Measurements from ENCODE around the gene GSG1L2. TPM values are rescaled to one million over a fixed set of nuclear protein-coding genes. Genes with fewer than 3 reads are reported as not detected.

Gene GSG1L2
- total RNA-seq (not detected), polyA plus RNA-seq (not detected)

GRCh38 chr17:9821921-9822320, at the start of gene GSG1L2:
Gene GSG1L2, minus strand, starts transcription at chr17:9822079. Its CDS starts 8 bp downstream, at chr17:9822071.
- H3K36me3 Mint-ChIP-seq: no peaks in the 10 kb centered on the region
- ATAC-seq (ENCODE audit: low read depth in 2 of 2): no peak

GRCh38 chr17:9868552-9868951, 46.7 kb upstream of the GSG1L2 start:
- no peaks in the 10 kb centered on the region for H3K36me3 ChIP-seq (ENCODE audit: control insufficient read depth, insufficient read depth, low read length)
- Mint-ChIP-seq H3K36me3 (no peaks in the 10 kb centered on the region), H3K4me3 (no peak overlapping the region), H3K27me3 (no peaks in the 10 kb centered on the region), H3K27ac (no peak overlapping the region), H3K9me3 (peaks cover 0 to 5% (median 2%) of the 10 kb centered on the region in 7 donors), H3K4me1 (no peaks in the 10 kb centered on the region)
- no peak overlapping the region for H3K27ac ChIP-seq (ENCODE audit: insufficient read depth, low read length, poor library complexity, severe bottlenecking)
- no peaks in the 10 kb centered on the region for H3K4me1 ChIP-seq (ENCODE audit: control insufficient read depth, insufficient read depth, low read length, poor library complexity, severe bottlenecking)
- H3K4me3 ChIP-seq (ENCODE audit: low read depth, low read length): no peak overlapping the region
- no peak for ATAC-seq (ENCODE audit: low read depth in 2 of 2)
- H3K27me3 ChIP-seq (ENCODE audit: control insufficient read depth, insufficient read depth, low read length): no peaks in the 10 kb centered on the region
- H3K9me3 ChIP-seq (ENCODE audit: control insufficient read depth in 2 of 2, low read length in 2 of 2): no peaks in the 10 kb centered on the region
- DNase-seq: no peak

More at GRCh38 chr17:9821921-9822320, at the start of gene GSG1L2:
- no peak for DNase-seq
- H3K36me3 ChIP-seq (ENCODE audit: control insufficient read depth, insufficient read depth, low read length): no peaks in the 10 kb centered on the region
- Mint-ChIP-seq H3K27me3 (peaks cover 4% of the 10 kb centered on the region), H3K27ac (no peak within 1 kb of the TSS), H3K9me3 (peaks cover 0 to 5% (median 0%) of the 10 kb centered on the region in 7 donors), H3K4me1 (no peaks in the 10 kb centered on the region), H3K4me3 (no peak within 1 kb of the TSS)
- no peaks in the 10 kb centered on the region for H3K4me1 ChIP-seq (ENCODE audit: control insufficient read depth, insufficient read depth, low read length, poor library complexity, severe bottlenecking)
- no peak within 1 kb of the TSS for H3K4me3 ChIP-seq (ENCODE audit: low read depth, low read length)
- no peaks in the 10 kb centered on the region for H3K27me3 ChIP-seq (ENCODE audit: control insufficient read depth, insufficient read depth, low read length)
- no peak within 1 kb of the TSS for H3K27ac ChIP-seq (ENCODE audit: insufficient read depth, low read length, poor library complexity, severe bottlenecking)
- no peaks in the 10 kb centered on the region for H3K9me3 ChIP-seq (ENCODE audit: control insufficient read depth in 2 of 2, low read length in 2 of 2)

- H3K9me3 ChIP-seq (ENCODE audit: control insufficient read depth in 2 of 2, low read length in 2 of 2): peaks cover 0 to 3% of the 10 kb centered on the region in 2 experiments
- no peaks in the 10 kb centered on the region for H3K4me1 ChIP-seq (ENCODE audit: control insufficient read depth, insufficient read depth, low read length, poor library complexity, severe bottlenecking)
- no peak for DNase-seq
- no peak overlapping the region for H3K27ac Mint-ChIP-seq
- ATAC-seq (ENCODE audit: low read depth in 2 of 2): no peak
- peaks cover 0 to 13% (median 4%) of the 10 kb centered on the region in 7 donors for H3K9me3 Mint-ChIP-seq
- no peak overlapping the region for H3K4me3 ChIP-seq (ENCODE audit: low read depth, low read length)
- H3K27me3 Mint-ChIP-seq: no peaks in the 10 kb centered on the region
- H3K27me3 ChIP-seq (ENCODE audit: control insufficient read depth, insufficient read depth, low read length): no peaks in the 10 kb centered on the region
- no peak overlapping the region for H3K4me3 Mint-ChIP-seq
- no peak overlapping the region for H3K27ac ChIP-seq (ENCODE audit: insufficient read depth, low read length, poor library complexity, severe bottlenecking)
- no peaks in the 10 kb centered on the region for H3K4me1 Mint-ChIP-seq
- H3K36me3 Mint-ChIP-seq: no peaks in the 10 kb centered on the region
- H3K36me3 ChIP-seq (ENCODE audit: control insufficient read depth, insufficient read depth, low read length): no peaks in the 10 kb centered on the region
Measured at GRCh38 chr17:9865586-9865985, 43.7 kb upstream of the GSG1L2 start.

GRCh38 chr17:9862949-9863348, 41.1 kb upstream of the GSG1L2 start:
- no peaks in the 10 kb centered on the region for H3K27me3 ChIP-seq (ENCODE audit: control insufficient read depth, insufficient read depth, low read length)
- H3K4me3 ChIP-seq (ENCODE audit: low read depth, low read length): no peak overlapping the region
- no peaks in the 10 kb centered on the region for H3K4me1 ChIP-seq (ENCODE audit: control insufficient read depth, insufficient read depth, low read length, poor library complexity, severe bottlenecking)
- Mint-ChIP-seq H3K27me3 (no peaks in the 10 kb centered on the region), H3K27ac (no peak overlapping the region), H3K4me1 (no peaks in the 10 kb centered on the region), H3K36me3 (no peaks in the 10 kb centered on the region), H3K4me3 (peak overlapping the region in 1 of 4 donors; percentile 17), H3K9me3 (peaks cover 0 to 16% (median 6%) of the 10 kb centered on the region in 7 donors)
- DNase-seq (no peak), ATAC-seq (ENCODE audit: low read depth in 2 of 2) (no peak)
- H3K27ac ChIP-seq (ENCODE audit: insufficient read depth, low read length, poor library complexity, severe bottlenecking): no peak overlapping the region
- H3K36me3 ChIP-seq (ENCODE audit: control insufficient read depth, insufficient read depth, low read length): no peaks in the 10 kb centered on the region
- peaks cover 0 to 11% of the 10 kb centered on the region in 2 experiments for H3K9me3 ChIP-seq (ENCODE audit: control insufficient read depth in 2 of 2, low read length in 2 of 2)

- H3K27me3 Mint-ChIP-seq: no peaks in the 10 kb centered on the region
- Histone ChIP-seq H3K9me3 (ENCODE audit: control insufficient read depth in 2 of 2, low read length in 2 of 2) (peaks cover 0 to 11% of the 10 kb centered on the region in 2 experiments), H3K4me3 (ENCODE audit: low read depth, low read length) (no peak overlapping the region), H3K27ac (ENCODE audit: insufficient read depth, low read length, poor library complexity, severe bottlenecking) (no peak overlapping the region), H3K36me3 (ENCODE audit: control insufficient read depth, insufficient read depth, low read length) (no peaks in the 10 kb centered on the region), H3K4me1 (ENCODE audit: control insufficient read depth, insufficient read depth, low read length, poor library complexity, severe bottlenecking) (no peaks in the 10 kb centered on the region), H3K27me3 (ENCODE audit: control insufficient read depth, insufficient read depth, low read length) (no peaks in the 10 kb centered on the region)
- H3K9me3 Mint-ChIP-seq: peaks cover 0 to 16% (median 7%) of the 10 kb centered on the region in 7 donors
- DNase-seq: no peak
- no peak overlapping the region for H3K4me3 Mint-ChIP-seq
- H3K27ac Mint-ChIP-seq: no peak overlapping the region
- no peak for ATAC-seq (ENCODE audit: low read depth in 2 of 2)
- H3K36me3 Mint-ChIP-seq: no peaks in the 10 kb centered on the region
- no peaks in the 10 kb centered on the region for H3K4me1 Mint-ChIP-seq
Measured at GRCh38 chr17:9862220-9862619, 40.3 kb upstream of the GSG1L2 start.

- H3K4me3 ChIP-seq (ENCODE audit: low read depth, low read length): no peak overlapping the region
- H3K4me1 ChIP-seq (ENCODE audit: control insufficient read depth, insufficient read depth, low read length, poor library complexity, severe bottlenecking): no peaks in the 10 kb centered on the region
- no peak overlapping the region for H3K27ac ChIP-seq (ENCODE audit: insufficient read depth, low read length, poor library complexity, severe bottlenecking)
- DNase-seq (no peak), ATAC-seq (ENCODE audit: low read depth in 2 of 2) (no peak)
- H3K4me3 Mint-ChIP-seq: no peak overlapping the region
- peaks cover 0 to 11% of the 10 kb centered on the region in 2 experiments for H3K9me3 ChIP-seq (ENCODE audit: control insufficient read depth in 2 of 2, low read length in 2 of 2)
- no peaks in the 10 kb centered on the region for H3K36me3 Mint-ChIP-seq
- H3K27me3 ChIP-seq (ENCODE audit: control insufficient read depth, insufficient read depth, low read length): no peaks in the 10 kb centered on the region
- no peaks in the 10 kb centered on the region for H3K27me3 Mint-ChIP-seq
- no peak overlapping the region for H3K27ac Mint-ChIP-seq
- H3K36me3 ChIP-seq (ENCODE audit: control insufficient read depth, insufficient read depth, low read length): no peaks in the 10 kb centered on the region
- H3K4me1 Mint-ChIP-seq: no peaks in the 10 kb centered on the region
- peaks cover 0 to 18% (median 7%) of the 10 kb centered on the region in 7 donors for H3K9me3 Mint-ChIP-seq
Measured at GRCh38 chr17:9860851-9861250, 39.0 kb upstream of the GSG1L2 start.

GRCh38 chr17:9859781-9860180, 37.9 kb upstream of the GSG1L2 start:
- H3K9me3 Mint-ChIP-seq: peaks cover 0 to 18% (median 6%) of the 10 kb centered on the region in 7 donors
- H3K4me1 ChIP-seq (ENCODE audit: control insufficient read depth, insufficient read depth, low read length, poor library complexity, severe bottlenecking): no peaks in the 10 kb centered on the region
- no peak overlapping the region for H3K4me3 Mint-ChIP-seq
- no peak overlapping the region for H3K4me3 ChIP-seq (ENCODE audit: low read depth, low read length)
- H3K27ac Mint-ChIP-seq: no peak overlapping the region
- H3K36me3 ChIP-seq (ENCODE audit: control insufficient read depth, insufficient read depth, low read length): no peaks in the 10 kb centered on the region
- H3K9me3 ChIP-seq (ENCODE audit: control insufficient read depth in 2 of 2, low read length in 2 of 2): peaks cover 0 to 11% of the 10 kb centered on the region in 2 experiments
- H3K36me3 Mint-ChIP-seq: no peaks in the 10 kb centered on the region
- H3K27me3 ChIP-seq (ENCODE audit: control insufficient read depth, insufficient read depth, low read length): no peaks in the 10 kb centered on the region
- no peaks in the 10 kb centered on the region for H3K4me1 Mint-ChIP-seq
- H3K27ac ChIP-seq (ENCODE audit: insufficient read depth, low read length, poor library complexity, severe bottlenecking): no peak overlapping the region
- H3K27me3 Mint-ChIP-seq: no peaks in the 10 kb centered on the region
- ATAC-seq (ENCODE audit: low read depth in 2 of 2) (no peak), DNase-seq (no peak)

- Mint-ChIP-seq H3K4me3 (no peak overlapping the region), H3K36me3 (no peaks in the 10 kb centered on the region), H3K9me3 (peaks cover 0 to 9% (median 4%) of the 10 kb centered on the region in 7 donors), H3K27me3 (peaks cover 7% of the 10 kb centered on the region), H3K27ac (no peak overlapping the region), H3K4me1 (no peaks in the 10 kb centered on the region)
- Histone ChIP-seq H3K27me3 (ENCODE audit: control insufficient read depth, insufficient read depth, low read length) (no peaks in the 10 kb centered on the region), H3K4me3 (ENCODE audit: low read depth, low read length) (no peak overlapping the region), H3K36me3 (ENCODE audit: control insufficient read depth, insufficient read depth, low read length) (no peaks in the 10 kb centered on the region), H3K4me1 (ENCODE audit: control insufficient read depth, insufficient read depth, low read length, poor library complexity, severe bottlenecking) (no peaks in the 10 kb centered on the region), H3K9me3 (ENCODE audit: control insufficient read depth in 2 of 2, low read length in 2 of 2) (peaks cover 0 to 3% of the 10 kb centered on the region in 2 experiments), H3K27ac (ENCODE audit: insufficient read depth, low read length, poor library complexity, severe bottlenecking) (no peak overlapping the region)
- ATAC-seq (ENCODE audit: low read depth in 2 of 2) (no peak), DNase-seq (no peak)
Measured at GRCh38 chr17:9855036-9855435, 33.2 kb upstream of the GSG1L2 start.

All from CD4-positive, CD25-positive, alpha-beta regulatory T cell (primary cell).